Activated CD8-positive, alpha-beta T cell treated with anti-CD3 and anti-CD28 coated beads for 36 hours (primary cell): ENCODE results near the gene BMP4. TPM values are rescaled to one million over a fixed set of nuclear protein-coding genes. Genes with fewer than 3 reads are reported as not detected.

Experiments used
- ATAC-seq: fragments of 200-7000 bp; cut with Tn5 transposase; one replicate; pipeline ENCODE4 v1.10.0; 2021; ENCODE audit warnings: mild to moderate bottlenecking, moderate library complexity
- CTCF ChIA-PET: fragments of 350-600 bp; sonication (Branson Sonifier 250); formaldehyde crosslinking; loops from one replicate; lab custom pipeline; 2021; ENCODE audit warnings: antibody characterized with exemption; lab: Charles Lee
- POLR2A ChIA-PET: fragments of 350-600 bp; sonication (Branson Sonifier 250); formaldehyde crosslinking; loops from one replicate; lab custom pipeline; 2021; ENCODE audit warnings: antibody characterized with exemption; lab: Charles Lee
- DNase-seq: peaks from one replicate; pipeline ENCODE4 v3.0.0-alpha.2; 2020
- H3K27ac Mint-ChIP-seq: one replicate; pipeline ENCODE4 v1.8.0; 2021; ENCODE audit warnings: mild to moderate bottlenecking, mixed read lengths
- H3K27me3 Mint-ChIP-seq: one replicate; pipeline ENCODE4 v1.8.0; 2021; ENCODE audit warnings: mixed read lengths
- H3K36me3 Mint-ChIP-seq: one replicate; pipeline ENCODE4 v1.8.0; 2021; ENCODE audit warnings: low read depth, mixed read lengths
- H3K4me1 Mint-ChIP-seq: one replicate; pipeline ENCODE4 v1.8.0; 2021; ENCODE audit warnings: low read depth, mixed read lengths
- H3K4me3 Mint-ChIP-seq: one replicate; pipeline ENCODE4 v1.8.0; 2021; ENCODE audit warnings: mild to moderate bottlenecking, moderate library complexity, mixed read lengths
- H3K9me3 Mint-ChIP-seq: one replicate; pipeline ENCODE4 v1.8.0; 2021; ENCODE audit warnings: mixed read lengths
- intact Hi-C: fragments of 100-400 bp; cut with micrococcal nuclease; formaldehyde crosslinking; loops from one replicate; pipeline ENCODE4 v1.10.0; 2022
- total RNA-seq, 2 experiments: library from RNA; stranded (reverse); gene quantifications; one replicate each; pipeline ENCODE4 v1.2.3, GENCODE V29; 2021
- TF ChIP-seq, protein P1 (sequence below): fragments of 200-600 bp; IDR thresholded peaks from one replicate; pipeline ENCODE4 v1.8.0; 2022; ENCODE audit warnings: antibody characterized with exemption, mild to moderate bottlenecking

Gene BMP4
- total RNA-seq, 2 experiments from 2014 or later: not detected

GRCh38 chr14:53955671-53956426 is 776 bp downstream of the BMP4 start:
- ATAC-seq: no peak
- POLR2A ChIA-PET: no interaction called here
- intact Hi-C loops: no loop called here

DNA sequence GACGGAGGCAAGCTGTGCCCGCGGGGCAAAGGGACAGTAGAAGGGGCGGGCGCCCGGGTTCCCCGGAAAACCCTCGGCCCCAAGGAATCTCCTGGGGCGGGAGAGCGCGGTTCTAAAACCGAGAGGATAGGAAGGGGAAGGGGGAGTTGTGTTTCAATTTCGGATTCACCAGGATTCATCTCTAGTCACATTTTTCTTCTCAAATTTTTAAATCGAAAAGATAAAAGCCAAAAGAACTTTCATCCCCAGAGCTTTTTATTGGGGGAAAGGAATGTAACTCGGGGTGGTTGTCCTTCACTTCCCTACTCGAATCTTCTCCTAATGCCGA is 1.4 kb downstream of the BMP4 start:
- CTCF ChIA-PET: no interaction called here
- intact Hi-C loops: no loop called here

More at GRCh38 chr14:53955671-53956426, 776 bp downstream of the BMP4 start:
- Mint-ChIP-seq H3K27ac (no peak overlapping the region), H3K36me3 (no peaks in the 10 kb centered on the region), H3K9me3 (no peaks in the 10 kb centered on the region), H3K27me3 (peaks cover 74% of the 10 kb centered on the region), H3K4me3 (peak overlapping the region; percentile 8), H3K4me1 (peaks cover 29% of the 10 kb centered on the region)
- CTCF ChIA-PET: interaction anchor here (0.7 to 1.5 kb wide), 2 partner anchors 219 to 373 kb away, joined by 3 read pairs; no protein-coding TSS in a partner anchor
- peak; percentile 13 for DNase-seq
- TF ChIP-seq, protein P1, sequence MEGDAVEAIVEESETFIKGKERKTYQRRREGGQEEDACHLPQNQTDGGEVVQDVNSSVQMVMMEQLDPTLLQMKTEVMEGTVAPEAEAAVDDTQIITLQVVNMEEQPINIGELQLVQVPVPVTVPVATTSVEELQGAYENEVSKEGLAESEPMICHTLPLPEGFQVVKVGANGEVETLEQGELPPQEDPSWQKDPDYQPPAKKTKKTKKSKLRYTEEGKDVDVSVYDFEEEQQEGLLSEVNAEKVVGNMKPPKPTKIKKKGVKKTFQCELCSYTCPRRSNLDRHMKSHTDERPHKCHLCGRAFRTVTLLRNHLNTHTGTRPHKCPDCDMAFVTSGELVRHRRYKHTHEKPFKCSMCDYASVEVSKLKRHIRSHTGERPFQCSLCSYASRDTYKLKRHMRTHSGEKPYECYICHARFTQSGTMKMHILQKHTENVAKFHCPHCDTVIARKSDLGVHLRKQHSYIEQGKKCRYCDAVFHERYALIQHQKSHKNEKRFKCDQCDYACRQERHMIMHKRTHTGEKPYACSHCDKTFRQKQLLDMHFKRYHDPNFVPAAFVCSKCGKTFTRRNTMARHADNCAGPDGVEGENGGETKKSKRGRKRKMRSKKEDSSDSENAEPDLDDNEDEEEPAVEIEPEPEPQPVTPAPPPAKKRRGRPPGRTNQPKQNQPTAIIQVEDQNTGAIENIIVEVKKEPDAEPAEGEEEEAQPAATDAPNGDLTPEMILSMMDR: no peak

DNA sequence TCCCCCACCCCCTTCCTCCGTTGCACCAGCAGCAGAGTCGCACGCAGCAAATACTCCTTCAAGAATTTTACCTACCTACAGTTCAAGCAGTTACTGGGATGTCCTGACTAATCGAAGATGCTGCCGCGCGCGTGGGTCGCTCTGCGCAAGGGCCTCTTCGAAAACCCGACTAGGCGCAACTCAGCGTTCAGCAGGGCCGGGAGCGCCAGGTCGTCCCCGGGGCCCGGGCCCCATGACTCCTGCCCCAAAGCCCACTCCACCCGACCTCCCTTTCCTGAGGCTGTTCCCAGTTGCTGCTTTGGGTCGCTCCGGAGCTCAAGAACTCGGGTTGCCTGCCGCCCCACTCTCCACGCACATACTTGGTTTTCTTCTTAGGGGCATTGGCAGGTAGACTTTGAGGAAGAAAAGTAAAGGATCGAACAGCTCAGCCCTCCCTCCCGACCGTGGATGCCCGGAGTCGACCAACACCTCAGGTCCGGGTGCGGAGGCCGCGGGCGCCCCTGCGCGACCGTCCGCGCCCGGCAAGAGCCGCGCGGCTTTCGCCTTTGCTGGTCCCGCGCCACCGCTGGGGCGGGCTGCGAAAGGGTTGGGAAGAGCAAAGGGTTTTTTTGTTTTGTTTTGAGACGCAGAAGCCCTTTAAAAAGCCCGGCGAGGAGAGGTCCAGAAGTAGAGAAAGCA is 1.9 kb downstream of the BMP4 start:
- DNase-seq (no peak), ATAC-seq (no peak)
- no peaks in the 10 kb centered on the region for H3K36me3 Mint-ChIP-seq
- peaks cover 68% of the 10 kb centered on the region for H3K27me3 Mint-ChIP-seq
- H3K4me3 Mint-ChIP-seq: peak overlapping the region; percentile 64
- H3K4me1 Mint-ChIP-seq: peaks cover 29% of the 10 kb centered on the region
- H3K27ac Mint-ChIP-seq: no peak overlapping the region
- intact Hi-C loops: no loop called here
- H3K9me3 Mint-ChIP-seq: no peaks in the 10 kb centered on the region
- CTCF ChIA-PET: no interaction called here
- TF ChIP-seq, protein P1: no peak
- POLR2A ChIA-PET: no interaction called here

More for the DNA sequence above, 1.4 kb downstream of the BMP4 start:
- ATAC-seq: no peak
- peak overlapping the region; percentile 64 for H3K4me3 Mint-ChIP-seq
- POLR2A ChIA-PET: no interaction called here
- H3K9me3 Mint-ChIP-seq: no peaks in the 10 kb centered on the region
- no peak overlapping the region for H3K27ac Mint-ChIP-seq
- no peaks in the 10 kb centered on the region for H3K36me3 Mint-ChIP-seq
- no peak for DNase-seq
- H3K27me3 Mint-ChIP-seq: peaks cover 70% of the 10 kb centered on the region
- TF ChIP-seq, protein P1: no peak
- H3K4me1 Mint-ChIP-seq: peaks cover 29% of the 10 kb centered on the region

GRCh38 chr14:53953828-53954550 is 2.6 kb downstream of the BMP4 start:
- TF ChIP-seq, protein P1: no peak
- Mint-ChIP-seq H3K9me3 (no peaks in the 10 kb centered on the region), H3K4me3 (peak overlapping the region; percentile 64), H3K27me3 (peaks cover 69% of the 10 kb centered on the region), H3K27ac (no peak overlapping the region), H3K36me3 (no peaks in the 10 kb centered on the region), H3K4me1 (peaks cover 29% of the 10 kb centered on the region)
- ChIA-PET POLR2A (interaction anchor here (1.2 kb wide), 1 partner anchor 24 kb away, joined by 3 read pairs; no protein-coding TSS in a partner anchor), CTCF (no interaction called here)
- intact Hi-C loops: no loop called here
- DNase-seq: peak; percentile 18
- peak; percentile 25 for ATAC-seq
